Stimulated activated CD4-positive, alpha-beta T cell treated with anti-CD3 and anti-CD28 coated beads, TNF-alpha, amount 100 ng/mL, for 4 hours (primary cell): ENCODE results near the gene SKIDA1.
A peak's percentile ranks its signal among the peaks of the same experiment; 100 is the strongest.

Experiments
- DNase-seq, 3 experiments: peaks; one replicate each; pipeline ENCODE4 v3.0.0-alpha.2; 2020; ENCODE audit warnings: low read depth in 3 of 3

SKIDA1 gene

GRCh38 chr10:21529032-21529910, 3.8 kb upstream of the SKIDA1 start:
- no peak for DNase-seq

- DNase-seq, result no peak
Observed at GRCh38 chr10:21528236-21529031, 3.0 kb upstream of the SKIDA1 start.

- no peak for DNase-seq
Observed at GRCh38 chr10:21527598-21528235, 2.2 kb upstream of the SKIDA1 start.

GRCh38 chr10:21526860-21527597, 1.5 kb upstream of the SKIDA1 start:
- DNase-seq, result peak in 1 of 3 experiments; percentile 21

DNA sequence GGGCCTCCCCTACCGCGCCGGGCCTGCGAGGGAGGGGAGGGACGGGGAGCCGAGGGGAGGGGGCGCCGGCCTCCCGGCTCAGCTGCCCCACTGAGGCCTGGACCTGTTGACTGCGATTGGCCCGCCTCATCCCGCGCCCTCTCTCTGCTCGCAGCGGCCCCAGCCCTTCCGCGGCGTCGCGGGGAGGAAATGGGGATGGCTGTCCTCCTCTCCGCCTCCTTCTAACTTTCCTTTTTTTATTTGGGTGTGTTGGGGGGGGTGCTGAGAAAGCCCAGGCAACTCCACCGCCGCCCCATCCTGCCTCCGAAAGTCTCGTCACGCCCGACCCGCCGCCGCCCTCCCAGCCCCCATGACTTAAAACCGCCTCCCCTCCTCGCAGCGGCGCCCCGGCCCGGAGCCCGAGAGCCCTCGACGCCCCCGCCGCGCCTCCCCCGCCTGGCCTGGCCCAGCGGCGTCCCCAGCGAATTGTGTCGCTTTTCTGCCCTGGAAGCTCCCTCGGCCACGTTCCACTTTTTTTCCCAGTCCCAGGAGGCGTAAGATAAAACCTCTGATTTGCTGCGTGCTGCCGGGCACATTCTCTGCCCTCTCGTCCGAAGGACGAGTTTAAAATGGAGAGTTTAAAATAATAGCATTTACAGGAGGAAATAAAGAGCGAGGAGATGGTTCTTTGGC, 842 bp upstream of the SKIDA1 start:
- peak in 2 of 3 experiments; percentile 44 to 50 for DNase-seq

DNA sequence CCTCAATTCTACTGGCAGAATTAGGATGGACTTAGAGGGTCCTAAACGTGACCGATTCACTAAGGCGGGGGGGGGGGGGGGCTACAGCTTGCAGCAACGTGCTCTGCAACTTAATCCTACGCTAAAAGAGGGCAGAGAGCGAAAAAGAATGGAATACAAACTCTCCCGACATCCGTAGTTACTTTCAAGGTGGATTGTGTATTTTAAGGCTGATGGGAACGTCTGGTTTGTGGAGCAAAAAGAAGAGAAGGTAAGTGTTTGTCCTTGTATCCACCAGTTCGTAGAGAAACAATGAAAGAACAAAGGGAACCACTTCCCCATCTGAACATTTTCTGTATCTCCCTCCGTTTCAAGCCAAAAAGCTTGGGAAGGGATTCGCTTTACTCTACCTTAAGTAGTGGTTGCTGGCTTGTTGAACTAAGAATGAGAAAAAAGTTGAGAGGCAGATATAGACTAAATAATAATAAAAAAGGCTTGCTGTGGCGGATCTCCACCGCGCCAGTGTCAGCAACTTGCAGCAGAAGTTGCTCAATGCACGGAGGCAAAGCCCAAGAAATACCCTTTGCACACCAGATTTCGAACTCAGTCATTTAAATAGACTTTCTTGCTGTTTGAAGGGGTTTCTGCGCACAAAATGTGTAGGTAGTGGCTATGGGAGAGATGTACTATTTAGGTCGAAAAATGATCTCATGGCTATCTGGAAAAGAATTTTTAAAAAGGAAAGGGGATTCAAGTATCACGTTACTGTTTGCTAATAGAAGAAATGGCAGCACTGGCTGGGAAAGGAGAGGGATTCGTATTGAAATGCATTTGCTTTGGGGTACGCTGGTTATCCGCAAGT, 736 bp downstream of the SKIDA1 start:
- DNase-seq, result no peak

GRCh38 chr10:21524131-21524525, 1.4 kb downstream of the SKIDA1 start:
- no peak for DNase-seq

DNA sequence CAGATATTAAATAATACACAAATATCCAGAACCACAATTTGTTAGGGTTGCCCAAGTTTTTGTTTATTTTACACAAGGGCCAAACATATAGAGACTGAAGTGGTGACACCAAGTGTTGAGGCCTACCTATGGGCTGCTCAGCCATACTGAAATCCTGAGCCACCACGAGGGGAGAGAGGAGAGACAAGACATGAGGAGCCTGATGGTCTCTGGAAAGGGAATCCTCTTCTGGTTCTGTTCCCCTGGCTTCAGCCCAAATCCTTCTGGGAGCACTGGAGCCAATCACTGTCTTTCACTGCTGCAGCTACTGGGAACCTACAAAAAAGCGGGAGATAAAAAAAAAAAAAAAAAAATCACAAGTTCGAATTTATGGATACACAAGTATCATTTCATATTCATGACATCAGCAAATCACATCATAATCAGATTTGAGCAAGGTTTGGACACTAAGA, 1.9 kb downstream of the SKIDA1 start:
- DNase-seq, result no peak

- no peak for DNase-seq
Observed at GRCh38 chr10:21522631-21523406, 2.7 kb downstream of the SKIDA1 start.

GRCh38 chr10:21521751-21522533, 3.5 kb downstream of the SKIDA1 start:
- no peak for DNase-seq

GRCh38 chr10:21520949-21521348, 4.5 kb downstream of the SKIDA1 start:
- DNase-seq, result no peak

DNA sequence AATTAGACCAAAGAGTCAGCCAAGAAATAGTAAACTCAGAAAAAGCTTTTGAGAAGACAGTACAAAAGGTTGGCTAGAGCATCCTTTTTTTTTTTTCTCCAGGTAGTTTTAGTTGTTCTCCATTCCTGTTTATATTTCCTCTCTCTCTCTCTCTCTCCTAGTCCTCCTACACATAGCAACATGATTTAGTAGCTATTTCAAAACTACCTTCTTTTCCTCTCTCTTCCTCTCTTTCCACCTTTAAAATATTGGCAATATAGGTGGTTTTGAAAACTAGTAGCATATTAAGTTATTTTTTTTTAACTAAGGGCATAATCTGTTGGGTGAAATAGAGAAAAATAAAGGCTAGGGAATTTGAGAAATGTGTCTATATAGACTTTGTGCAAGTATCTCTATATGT, 5.0 kb downstream of the SKIDA1 start:
- no peak for DNase-seq

- DNase-seq, result no peak
Observed at GRCh38 chr10:21519941-21520436, 5.5 kb downstream of the SKIDA1 start.

DNA sequence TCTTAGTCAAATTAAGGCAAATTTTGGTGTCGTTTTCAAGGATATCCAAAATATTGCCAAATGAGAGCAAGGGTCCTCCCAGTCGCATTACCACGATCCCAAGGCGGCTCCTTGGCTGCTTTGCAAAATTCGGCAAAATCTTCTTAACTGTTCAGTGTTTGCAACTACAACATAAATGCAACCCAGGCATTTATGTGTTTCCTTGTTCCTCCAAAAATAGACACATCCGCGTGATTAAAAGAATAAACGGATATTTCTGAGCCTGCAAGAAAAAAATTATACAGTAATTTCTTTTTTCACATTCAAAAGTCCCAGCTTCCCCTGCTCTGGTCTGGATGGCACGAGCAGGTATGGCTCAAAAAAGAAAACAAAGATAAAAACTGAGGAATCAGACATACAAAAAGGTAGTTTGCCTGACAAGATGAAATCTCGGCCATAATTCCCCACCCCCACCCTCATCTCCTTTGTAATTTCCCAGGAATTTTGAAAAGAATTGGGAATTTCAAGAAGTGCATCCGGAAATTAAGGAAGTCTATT, 6.0 kb downstream of the SKIDA1 start:
- no peak for DNase-seq

- DNase-seq, result no peak
Observed at GRCh38 chr10:21518641-21519396, 6.7 kb downstream of the SKIDA1 start.

DNA sequence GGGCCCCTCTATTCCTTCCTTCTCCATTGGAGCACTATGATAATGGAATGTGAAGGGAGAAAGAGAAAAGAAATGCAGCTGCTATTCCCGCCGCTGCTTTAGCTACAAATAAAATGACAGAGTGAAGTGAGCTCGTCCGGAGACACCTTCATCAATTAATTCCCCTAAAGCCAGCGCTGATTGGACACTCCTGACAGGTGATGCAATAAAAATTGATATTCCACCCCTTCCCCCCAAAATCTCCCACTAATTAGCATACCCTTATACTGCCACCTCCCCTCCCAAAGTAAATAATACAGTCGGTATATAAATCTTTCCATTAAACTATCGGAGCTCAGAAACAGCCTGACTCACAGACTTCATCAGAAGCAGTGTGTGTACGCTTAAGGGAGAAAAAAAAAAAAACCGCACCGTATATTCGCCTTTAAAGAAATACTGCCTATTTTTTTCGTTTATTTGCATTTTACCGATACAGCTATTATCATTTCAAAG, 7.3 kb downstream of the SKIDA1 start:
- no peak for DNase-seq
